Caco-2 (cell line): Measurements from ENCODE around the gene WBP4. TPM values are rescaled to one million over a fixed set of nuclear protein-coding genes. Genes with fewer than 3 reads are reported as not detected.

Source experiments
- BruUV-seq: library from RNA; stranded (reverse); fragments of 400-500 nt; replicated peaks from 2 replicates; lab custom pipeline; 2021; lab: Mats Ljungman, UMichigan
- CTCF ChIA-PET: fragments of 300-600 bp; sonication (Branson Sonifier 250); formaldehyde crosslinking; loops from one replicate; lab custom pipeline; 2022; ENCODE audit warnings: antibody characterized with exemption; lab: Charles Lee
- POLR2A ChIA-PET: fragments of 300-600 bp; sonication (Branson Sonifier 250); formaldehyde crosslinking; loops from one replicate; lab custom pipeline; 2022; ENCODE audit warnings: antibody characterized with exemption; lab: Charles Lee
- DNase-seq, 2 experiments: peaks; one replicate each; pipeline versions ENCODE4 v3.0.0 to v3.0.0-alpha.2; 2020 to 2022
- H3K27me3 ChIP-seq: replicated peaks from 2 replicates; pipeline ENCODE4 v1.6.0; 2011; ENCODE audit warnings: low read length; ENCODE audit not compliant: control insufficient read depth, insufficient read depth
- H3K36me3 ChIP-seq: 2 replicates; pipeline ENCODE4 v1.5.1; 2011; ENCODE audit warnings: low read length; ENCODE audit not compliant: control insufficient read depth, insufficient read depth
- H3K4me1 ChIP-seq: fragments of 250-450 bp; sonication (Bioruptor Pico); 2 replicates; pipeline ENCODE4 v1.5.1; 2020; ENCODE audit warnings: mild to moderate bottlenecking
- H3K4me3 ChIP-seq: 2 replicates; pipeline ENCODE4 v1.5.1; 2011; ENCODE audit warnings: low read depth, mild to moderate bottlenecking, control low read depth, low read length
- H3K9me3 ChIP-seq: fragments of 250-450 bp; sonication (Bioruptor Pico); 2 replicates; pipeline ENCODE4 v1.5.1; 2020; ENCODE audit warnings: mild to moderate bottlenecking, moderate library complexity
- H3K27ac Mint-ChIP-seq: one replicate; pipeline ENCODE4 v1.8.0; 2022; ENCODE audit warnings: mixed read lengths; ENCODE audit not compliant: unreplicated experiment
- H3K27me3 Mint-ChIP-seq: one replicate; pipeline ENCODE4 v1.8.0; 2022; ENCODE audit warnings: mixed read lengths; ENCODE audit not compliant: insufficient read depth, unreplicated experiment
- H3K36me3 Mint-ChIP-seq: one replicate; pipeline ENCODE4 v1.8.0; 2022; ENCODE audit warnings: mild to moderate bottlenecking, mixed read lengths; ENCODE audit not compliant: insufficient read depth, unreplicated experiment
- H3K4me1 Mint-ChIP-seq: one replicate; pipeline ENCODE4 v1.8.0; 2022; ENCODE audit warnings: low read depth, mixed read lengths; ENCODE audit not compliant: unreplicated experiment
- H3K4me3 Mint-ChIP-seq: one replicate; pipeline ENCODE4 v1.8.0; 2022; ENCODE audit warnings: mild to moderate bottlenecking, moderate library complexity, mixed read lengths; ENCODE audit not compliant: unreplicated experiment
- H3K9me3 Mint-ChIP-seq: one replicate; pipeline ENCODE4 v1.8.0; 2022; ENCODE audit warnings: mixed read lengths; ENCODE audit not compliant: unreplicated experiment
- CTCF ChIP-seq, 2 experiments: fragments of 200-600 bp in 1 of 2; IDR thresholded peaks; 1 replicate in 1 of 2; 2 replicates in 1 of 2; pipeline versions ENCODE4 v1.5.1 to v1.8.0; 2011 to 2022; ENCODE audit warnings: antibody characterized with exemption in 1 of 2, control low read depth in 1 of 2, inconsistent platforms in 1 of 2, low read depth in 1 of 2, low read length in 1 of 2, mild to moderate bottlenecking in 1 of 2, moderate library complexity in 1 of 2; ENCODE audit not compliant: insufficient read depth in 1 of 2, severe bottlenecking in 1 of 2, unreplicated experiment in 1 of 2
- intact Hi-C: fragments of 100-400 bp; cut with micrococcal nuclease; formaldehyde crosslinking; loops from one replicate; pipeline ENCODE4 v1.10.0; 2022; ENCODE audit not compliant: unreplicated experiment
- total RNA-seq: library from RNA; stranded (reverse); gene quantifications from 2 replicates; pipeline ENCODE4 v1.2.3, GENCODE V29; 2022

Gene WBP4
- total RNA-seq, 1 experiment from 2014 or later: 13.6 TPM

GRCh38 chr13:41098761-41099160 is 37.5 kb downstream of the WBP4 start:
- ChIA-PET CTCF (no interaction called here), POLR2A (no interaction called here)
- no peaks in the 10 kb centered on the region for H3K4me1 Mint-ChIP-seq
- no peaks in the 10 kb centered on the region for H3K27me3 ChIP-seq
- no peaks in the 10 kb centered on the region for H3K27me3 Mint-ChIP-seq
- no peaks in the 10 kb centered on the region for H3K36me3 ChIP-seq
- H3K9me3 Mint-ChIP-seq: peaks cover 6% of the 10 kb centered on the region
- H3K36me3 Mint-ChIP-seq: no peaks in the 10 kb centered on the region
- no peak overlapping the region for H3K4me3 Mint-ChIP-seq
- no peak overlapping the region for H3K27ac Mint-ChIP-seq
- no peaks in the 10 kb centered on the region for H3K9me3 ChIP-seq
- intact Hi-C loops: no loop called here
- no peak overlapping the region for H3K4me3 ChIP-seq
- no peak for TF ChIP-seq CTCF (IDR thresholded peaks at IDR 0.05; ENCODE audit: insufficient read depth in 1 of 2, low read depth in 1 of 2, low read length in 1 of 2, severe bottlenecking in 1 of 2, unreplicated experiment in 1 of 2)
- BruUV-seq: no TSS peak
- no peak for DNase-seq
- H3K4me1 ChIP-seq: no peaks in the 10 kb centered on the region

GRCh38 chr13:41099986-41100385 is 38.7 kb downstream of the WBP4 start:
- Mint-ChIP-seq H3K27ac (no peak overlapping the region), H3K27me3 (no peaks in the 10 kb centered on the region), H3K36me3 (no peaks in the 10 kb centered on the region), H3K4me3 (no peak overlapping the region), H3K9me3 (peaks cover 10% of the 10 kb centered on the region), H3K4me1 (no peaks in the 10 kb centered on the region)
- H3K4me3 ChIP-seq: no peak overlapping the region
- intact Hi-C loops: no loop called here
- CTCF ChIA-PET: no interaction called here
- no peak for DNase-seq
- H3K36me3 ChIP-seq: no peaks in the 10 kb centered on the region
- H3K4me1 ChIP-seq: no peaks in the 10 kb centered on the region
- TF ChIP-seq CTCF (IDR thresholded peaks at IDR 0.05; ENCODE audit: insufficient read depth in 1 of 2, low read depth in 1 of 2, low read length in 1 of 2, severe bottlenecking in 1 of 2, unreplicated experiment in 1 of 2): no peak
- BruUV-seq: no TSS peak
- H3K27me3 ChIP-seq: no peaks in the 10 kb centered on the region
- H3K9me3 ChIP-seq: no peaks in the 10 kb centered on the region
- POLR2A ChIA-PET: no interaction called here

GRCh38 chr13:41107104-41107571 is 45.8 kb downstream of the WBP4 start:
- H3K9me3 Mint-ChIP-seq: peaks cover 10% of the 10 kb centered on the region
- H3K27ac Mint-ChIP-seq: no peak overlapping the region
- CTCF ChIA-PET: no interaction called here
- peaks cover 5% of the 10 kb centered on the region; the same call in 1 of the 2 replicates for H3K9me3 ChIP-seq
- no peak for TF ChIP-seq CTCF (IDR thresholded peaks at IDR 0.05; ENCODE audit: insufficient read depth in 1 of 2, low read depth in 1 of 2, low read length in 1 of 2, severe bottlenecking in 1 of 2, unreplicated experiment in 1 of 2)
- intact Hi-C loops: no loop called here
- no peaks in the 10 kb centered on the region for H3K27me3 ChIP-seq
- H3K4me1 ChIP-seq: no peaks in the 10 kb centered on the region
- no peak overlapping the region for H3K4me3 Mint-ChIP-seq
- H3K36me3 Mint-ChIP-seq: no peaks in the 10 kb centered on the region
- no peaks in the 10 kb centered on the region for H3K27me3 Mint-ChIP-seq
- H3K36me3 ChIP-seq: no peaks in the 10 kb centered on the region
- BruUV-seq: no TSS peak
- no peaks in the 10 kb centered on the region for H3K4me1 Mint-ChIP-seq
- no peak for DNase-seq
- POLR2A ChIA-PET: no interaction called here
- no peak overlapping the region for H3K4me3 ChIP-seq
